Measurements from ENCODE around the gene DGKD.

DNA sequence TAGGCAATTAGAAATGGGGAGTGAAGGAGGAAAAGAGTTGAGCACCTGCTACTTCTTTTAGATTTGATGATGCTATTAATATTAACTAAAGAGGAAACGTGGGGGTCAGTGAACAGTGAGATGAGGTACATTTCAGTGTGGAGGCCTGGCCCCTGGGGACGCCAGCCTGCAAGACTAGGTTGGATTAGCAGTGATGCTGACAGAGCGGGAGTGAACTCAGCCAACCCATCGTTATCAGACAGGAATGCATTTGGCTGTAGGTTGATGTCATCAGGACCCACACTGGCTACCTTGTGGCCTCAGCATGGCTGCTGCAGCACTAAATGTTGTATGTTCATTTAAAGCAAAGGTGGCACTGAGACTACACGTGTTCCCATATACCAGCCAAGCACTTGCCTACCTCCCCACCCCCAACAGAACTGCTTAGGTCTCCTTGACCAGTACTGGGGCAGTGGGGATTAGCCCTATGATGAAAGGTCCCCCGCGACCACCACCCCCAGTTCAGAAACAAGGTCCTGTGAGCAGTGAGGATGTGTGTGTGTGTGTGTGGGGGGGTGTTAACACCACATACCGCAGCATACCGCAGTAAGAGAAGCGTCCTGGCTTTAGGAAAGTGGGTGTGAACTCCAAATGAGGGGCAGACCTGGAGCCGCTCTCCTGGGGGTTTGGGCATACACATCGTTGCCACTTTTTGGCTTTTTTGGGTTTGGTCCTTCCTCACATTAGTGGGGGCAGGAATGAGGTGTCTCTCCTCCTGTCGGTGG, 26.0 kb downstream of the DGKD start:
- TF ChIP-seq POLR2A (IDR thresholded peaks at IDR 0.05; ENCODE audit: low read depth, low read length) (no peak), POLR2AphosphoS5 (IDR thresholded peaks at IDR 0.05; ENCODE audit: low read depth, low read length) (no peak; the same call in 1 of the 2 replicates), TAF1 (IDR thresholded peaks at IDR 0.05; ENCODE audit: low read depth, low read length) (no peak), SPI1 (IDR thresholded peaks at IDR 0.05; ENCODE audit: low read depth, low read length) (no peak)

All from GM12891 (cell line).